Measurements from ENCODE around the gene CEACAM18.

DNA sequence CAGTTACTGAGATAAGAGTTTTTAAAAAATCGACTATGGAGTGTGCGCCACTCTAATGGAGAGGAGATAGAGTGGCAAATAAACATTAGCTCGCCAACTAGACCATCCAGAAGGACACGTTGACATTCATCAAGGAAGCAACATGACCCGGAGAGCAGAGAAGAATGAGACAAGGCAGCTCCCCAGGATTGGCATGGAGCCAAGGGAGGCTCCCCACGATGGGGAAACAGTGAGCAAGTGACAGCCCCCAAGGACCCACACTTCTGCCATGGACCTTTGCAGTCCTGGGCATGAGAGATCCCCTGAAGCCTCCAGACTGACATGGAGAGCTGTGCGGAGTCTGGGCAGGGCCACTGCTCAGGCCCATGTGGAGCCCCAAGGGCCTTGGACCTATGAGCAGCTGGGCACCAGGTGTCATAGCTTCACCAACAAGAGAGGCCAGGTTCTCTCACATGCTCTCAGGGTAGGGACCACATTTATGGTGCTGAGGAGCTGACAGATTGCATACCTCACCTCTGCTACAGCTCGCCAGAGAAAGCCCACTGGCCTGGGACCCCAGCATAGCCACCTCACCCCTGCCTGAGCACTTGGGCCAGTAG lies 46.4 kb downstream of the CEACAM18 start:
- TF ChIP-seq, protein P1, sequence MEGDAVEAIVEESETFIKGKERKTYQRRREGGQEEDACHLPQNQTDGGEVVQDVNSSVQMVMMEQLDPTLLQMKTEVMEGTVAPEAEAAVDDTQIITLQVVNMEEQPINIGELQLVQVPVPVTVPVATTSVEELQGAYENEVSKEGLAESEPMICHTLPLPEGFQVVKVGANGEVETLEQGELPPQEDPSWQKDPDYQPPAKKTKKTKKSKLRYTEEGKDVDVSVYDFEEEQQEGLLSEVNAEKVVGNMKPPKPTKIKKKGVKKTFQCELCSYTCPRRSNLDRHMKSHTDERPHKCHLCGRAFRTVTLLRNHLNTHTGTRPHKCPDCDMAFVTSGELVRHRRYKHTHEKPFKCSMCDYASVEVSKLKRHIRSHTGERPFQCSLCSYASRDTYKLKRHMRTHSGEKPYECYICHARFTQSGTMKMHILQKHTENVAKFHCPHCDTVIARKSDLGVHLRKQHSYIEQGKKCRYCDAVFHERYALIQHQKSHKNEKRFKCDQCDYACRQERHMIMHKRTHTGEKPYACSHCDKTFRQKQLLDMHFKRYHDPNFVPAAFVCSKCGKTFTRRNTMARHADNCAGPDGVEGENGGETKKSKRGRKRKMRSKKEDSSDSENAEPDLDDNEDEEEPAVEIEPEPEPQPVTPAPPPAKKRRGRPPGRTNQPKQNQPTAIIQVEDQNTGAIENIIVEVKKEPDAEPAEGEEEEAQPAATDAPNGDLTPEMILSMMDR (IDR thresholded peaks at IDR 0.05; ENCODE audit: low read depth, low read length), result no peak
- TF ChIP-seq, protein P2, sequence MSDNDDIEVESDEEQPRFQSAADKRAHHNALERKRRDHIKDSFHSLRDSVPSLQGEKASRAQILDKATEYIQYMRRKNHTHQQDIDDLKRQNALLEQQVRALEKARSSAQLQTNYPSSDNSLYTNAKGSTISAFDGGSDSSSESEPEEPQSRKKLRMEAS (IDR thresholded peaks at IDR 0.05; ENCODE audit: low read depth, low read length), result no peak
- no peak for TF ChIP-seq POLR2A (IDR thresholded peaks at IDR 0.05; ENCODE audit: extremely low read depth, insufficient read length)
- no peak for TF ChIP-seq MYC (IDR thresholded peaks at IDR 0.05; ENCODE audit: low read depth, low read length)
